ENCODE measurements around the gene C1QC. TPM values are rescaled to one million over a fixed set of nuclear protein-coding genes. Genes with fewer than 3 reads are reported as not detected.

C1QC gene
- total RNA-seq, 1 experiment from 2014 or later = not detected

DNA sequence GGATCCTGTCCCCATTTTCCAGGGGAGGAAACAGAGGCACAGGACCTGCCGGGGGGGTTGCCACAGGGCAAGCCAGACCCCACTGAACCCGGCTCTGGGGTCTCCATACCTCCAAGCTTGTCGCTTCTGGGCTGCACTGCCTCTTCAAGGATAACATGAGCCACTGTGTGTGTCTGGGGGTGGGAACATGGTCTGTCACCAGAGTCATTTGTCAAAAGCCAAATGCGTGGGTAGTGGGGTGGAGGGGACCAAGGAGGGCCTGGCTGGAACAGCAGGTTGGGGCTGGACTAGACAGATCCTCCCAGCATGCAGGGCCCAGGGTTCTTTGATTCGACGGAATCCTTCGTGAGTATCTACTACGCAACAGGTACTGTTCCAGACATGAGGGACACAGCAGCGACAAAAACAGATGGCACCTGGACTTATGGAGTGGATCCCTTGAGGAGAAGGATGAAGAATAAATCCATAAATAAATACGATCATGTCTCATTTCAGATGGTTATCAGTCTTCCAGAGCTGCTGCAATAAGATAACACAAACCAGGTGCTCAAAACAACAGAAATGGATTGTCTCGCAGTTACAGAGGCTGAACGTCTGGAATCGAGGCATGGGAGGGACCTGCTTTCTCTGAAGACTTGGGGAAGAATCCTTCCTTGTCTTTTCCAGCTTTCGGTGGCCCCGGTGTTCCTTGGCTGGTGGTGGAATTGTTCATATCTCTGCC, 38.3 kb downstream of the C1QC start:
- no peaks in the 10 kb centered on the region for H3K79me1 ChIP-seq (ENCODE audit: insufficient read depth, low read depth, low read length, poor library complexity, severe bottlenecking)
- Mint-ChIP-seq H3K9me3 (no peaks in the 10 kb centered on the region), H3K27me3 (ENCODE audit: low read depth) (peaks cover 10% of the 10 kb centered on the region), H3K36me3 (ENCODE audit: insufficient read depth in 1 of 3, low read depth in 3 of 3) (no peaks in the 10 kb centered on the region), H3K4me3 (no peak overlapping the region), H3K27ac (no peak overlapping the region; a peak in 1 of 7 replicates), H3K4me1 (peaks cover 3 to 8% of the 10 kb centered on the region in 2 experiments)
- no peak overlapping the region; the same call in 1 of the 2 replicates for H3K14ac ChIP-seq (ENCODE audit: insufficient read depth, low read length)
- no peak overlapping the region for H4K5ac ChIP-seq (ENCODE audit: insufficient read length, low read depth, low read length)
- H3K23me2 ChIP-seq (ENCODE audit: insufficient read length, low read depth, low read length, poor library complexity, severe bottlenecking) = no peaks in the 10 kb centered on the region
- no peak overlapping the region for H3T11ph ChIP-seq (ENCODE audit: low read length)
- no peak overlapping the region for H3K4me2 ChIP-seq (ENCODE audit: insufficient read depth, insufficient read length, low read length)
- no peak overlapping the region for H2AK5ac ChIP-seq (ENCODE audit: insufficient read length, low read length)
- H3K18ac ChIP-seq (ENCODE audit: insufficient read length, low read depth, low read length) = no peak overlapping the region
- H3K27me3 ChIP-seq (ENCODE audit: insufficient read depth, low read length) = no peaks in the 10 kb centered on the region
- H3K56ac ChIP-seq (ENCODE audit: insufficient read length, low read depth, low read length) = no peak overlapping the region
- no peaks in the 10 kb centered on the region for H4K20me1 ChIP-seq (ENCODE audit: control insufficient read depth, insufficient read depth, insufficient read length)
- H2AFZ ChIP-seq (ENCODE audit: low read length) = no peak overlapping the region
- no peaks in the 10 kb centered on the region for H3K9me3 ChIP-seq (ENCODE audit: control insufficient read depth, low read depth, low read length)
- H3K9ac ChIP-seq (ENCODE audit: extremely low read depth, insufficient read length, low read length) = no peak overlapping the region
- no peak overlapping the region for H3K4ac ChIP-seq (ENCODE audit: low read depth, low read length)
- no peaks in the 10 kb centered on the region for H3K79me2 ChIP-seq (ENCODE audit: insufficient read depth, low read length)
- H3K27ac ChIP-seq (ENCODE audit: insufficient read length, low read depth, low read length) = no peak overlapping the region
- no peak overlapping the region for H4K91ac ChIP-seq (ENCODE audit: insufficient read length, low read depth, low read length)
- no peak overlapping the region for H2BK20ac ChIP-seq (ENCODE audit: low read depth, low read length, poor library complexity, severe bottlenecking)
- DNase-seq = no peak
- no peak overlapping the region for H2BK5ac ChIP-seq (ENCODE audit: insufficient read length, low read length)
- H2BK15ac ChIP-seq (ENCODE audit: low read depth, low read length) = no peak overlapping the region
- H2BK120ac ChIP-seq (ENCODE audit: low read depth, low read length, poor library complexity, severe bottlenecking) = no peak overlapping the region
- no peak overlapping the region for H3K23ac ChIP-seq (ENCODE audit: insufficient read length, low read depth, low read length)
- H2BK12ac ChIP-seq (ENCODE audit: insufficient read length, low read depth, low read length) = no peak overlapping the region
- H4K8ac ChIP-seq (replicated peaks; ENCODE audit: insufficient read length, low read depth, low read length) = no peak overlapping the region
- WGBS (ENCODE audit: extremely low coverage, insufficient read length, low lambda C conversion rate) = no CpG with 5 or more reads among the region's 15 CpGs
- TF ChIP-seq, protein P1, sequence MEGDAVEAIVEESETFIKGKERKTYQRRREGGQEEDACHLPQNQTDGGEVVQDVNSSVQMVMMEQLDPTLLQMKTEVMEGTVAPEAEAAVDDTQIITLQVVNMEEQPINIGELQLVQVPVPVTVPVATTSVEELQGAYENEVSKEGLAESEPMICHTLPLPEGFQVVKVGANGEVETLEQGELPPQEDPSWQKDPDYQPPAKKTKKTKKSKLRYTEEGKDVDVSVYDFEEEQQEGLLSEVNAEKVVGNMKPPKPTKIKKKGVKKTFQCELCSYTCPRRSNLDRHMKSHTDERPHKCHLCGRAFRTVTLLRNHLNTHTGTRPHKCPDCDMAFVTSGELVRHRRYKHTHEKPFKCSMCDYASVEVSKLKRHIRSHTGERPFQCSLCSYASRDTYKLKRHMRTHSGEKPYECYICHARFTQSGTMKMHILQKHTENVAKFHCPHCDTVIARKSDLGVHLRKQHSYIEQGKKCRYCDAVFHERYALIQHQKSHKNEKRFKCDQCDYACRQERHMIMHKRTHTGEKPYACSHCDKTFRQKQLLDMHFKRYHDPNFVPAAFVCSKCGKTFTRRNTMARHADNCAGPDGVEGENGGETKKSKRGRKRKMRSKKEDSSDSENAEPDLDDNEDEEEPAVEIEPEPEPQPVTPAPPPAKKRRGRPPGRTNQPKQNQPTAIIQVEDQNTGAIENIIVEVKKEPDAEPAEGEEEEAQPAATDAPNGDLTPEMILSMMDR (conservative IDR thresholded peaks at IDR 0.05) = no peak
- H3K4me1 ChIP-seq (ENCODE audit: insufficient read depth, low read length) = peaks cover 7% of the 10 kb centered on the region; the same call in 1 of the 2 replicates

All from H9 (cell line).